8988T (cell line): ENCODE measurements around the gene OPA1.
"Not testable (repeated sequence)": the region's sequence is repeated elsewhere in the genome, so short reads cannot be mapped to it uniquely, and the experiment has no call there.

Experiments
- DNase-seq: peaks from one replicate; pipeline ENCODE4 v3.0.0; 2011

OPA1 gene

DNA sequence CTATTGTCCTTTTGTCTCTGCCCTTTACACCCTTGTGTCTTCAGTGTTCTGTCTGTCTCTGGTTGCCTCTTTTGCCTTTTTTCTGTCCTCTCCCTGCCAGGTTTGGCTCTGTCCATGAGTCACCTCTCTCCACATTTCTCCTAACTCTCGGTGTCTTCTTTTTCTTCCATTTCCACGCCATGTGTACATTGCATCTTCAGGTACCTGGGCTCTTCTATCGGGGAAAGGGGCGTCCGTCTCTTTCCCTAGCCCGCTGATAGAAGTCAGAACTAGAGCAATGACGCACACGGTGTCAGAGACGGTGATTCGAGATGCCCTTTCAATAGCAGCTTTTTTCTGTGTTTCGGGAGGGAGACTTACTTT is 641 bp downstream of the OPA1 start:
- no peak for DNase-seq

DNA sequence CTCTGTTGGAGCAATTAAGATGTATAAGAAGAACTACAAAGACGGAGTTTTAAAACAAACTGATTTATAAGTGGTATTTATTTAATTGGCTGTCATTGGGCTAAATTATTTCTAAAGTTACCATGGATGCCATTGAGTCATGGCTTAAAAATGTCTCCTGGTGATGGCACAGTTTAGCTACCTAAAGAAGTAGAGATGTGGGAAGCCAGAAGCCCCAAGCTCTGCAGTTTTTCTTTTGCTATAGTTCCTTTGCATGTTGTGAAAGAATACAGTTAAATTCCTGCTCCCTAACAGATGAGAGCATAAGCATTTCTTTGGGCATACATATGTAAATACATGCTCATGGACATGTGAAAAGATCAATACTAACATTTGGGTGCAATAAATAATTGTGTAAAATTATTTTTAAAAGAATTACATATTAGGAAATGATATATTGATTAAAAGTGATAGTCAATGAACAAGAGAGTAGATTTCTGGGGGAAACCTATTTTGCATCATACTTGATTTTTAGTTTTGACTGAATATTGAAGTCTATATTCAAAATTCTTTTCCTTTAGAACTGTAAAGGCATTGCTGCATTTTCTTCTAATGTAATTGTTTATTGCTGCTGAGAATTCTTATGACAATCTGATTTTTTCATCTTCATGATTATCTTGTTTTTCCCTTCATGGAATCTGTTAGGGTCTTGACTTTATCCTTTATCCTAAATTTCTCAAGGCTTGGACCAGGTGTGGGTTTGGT is 2.1 kb downstream of the OPA1 start:
- DNase-seq = no peak

DNA sequence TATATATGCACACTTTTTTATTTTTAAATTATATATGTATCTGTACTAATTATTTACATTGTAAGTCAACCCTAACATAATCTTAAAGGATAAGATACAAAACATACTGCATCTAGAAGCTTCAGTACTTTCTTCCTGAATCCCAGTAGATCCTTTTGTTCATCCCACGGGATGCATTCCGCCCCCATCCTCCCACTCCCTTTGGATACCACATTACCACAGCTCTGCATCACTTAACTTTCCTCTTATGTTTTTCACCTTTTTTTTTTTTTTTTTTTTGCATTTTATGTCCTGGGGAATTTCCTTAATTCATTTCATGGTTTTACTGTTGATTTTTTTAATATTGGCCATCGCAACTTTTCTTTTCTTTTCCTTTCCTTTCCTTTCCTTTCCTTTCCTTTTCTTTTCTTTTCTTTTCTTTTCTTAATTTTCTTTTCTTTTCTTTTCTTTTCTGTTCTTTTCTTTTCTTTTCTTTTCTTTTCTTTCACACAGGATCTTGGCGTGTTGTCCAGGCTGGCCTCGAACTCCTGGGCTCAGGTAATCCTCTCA is 3.0 kb downstream of the OPA1 start:
- DNase-seq = no peak

DNA sequence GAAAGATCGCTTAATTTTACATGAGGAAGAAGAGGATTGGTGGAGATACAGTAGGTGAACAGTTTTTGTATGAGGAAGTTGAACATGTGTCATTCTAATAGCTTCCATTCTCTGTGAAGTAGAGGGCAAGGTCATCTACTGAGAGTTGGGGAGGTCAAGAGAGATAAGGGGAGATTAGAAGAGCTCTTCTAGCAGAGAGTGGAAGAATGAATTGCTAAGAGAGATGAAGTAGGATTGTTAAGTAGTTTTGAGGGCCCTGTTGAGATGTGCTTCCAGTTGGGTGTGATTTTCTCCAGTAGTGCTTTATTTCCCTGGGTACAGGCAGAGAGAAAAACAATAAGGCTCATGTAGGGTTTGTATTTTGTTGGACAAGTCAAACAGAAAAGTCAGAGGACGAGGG is 5.2 kb downstream of the OPA1 start:
- no peak for DNase-seq

DNA sequence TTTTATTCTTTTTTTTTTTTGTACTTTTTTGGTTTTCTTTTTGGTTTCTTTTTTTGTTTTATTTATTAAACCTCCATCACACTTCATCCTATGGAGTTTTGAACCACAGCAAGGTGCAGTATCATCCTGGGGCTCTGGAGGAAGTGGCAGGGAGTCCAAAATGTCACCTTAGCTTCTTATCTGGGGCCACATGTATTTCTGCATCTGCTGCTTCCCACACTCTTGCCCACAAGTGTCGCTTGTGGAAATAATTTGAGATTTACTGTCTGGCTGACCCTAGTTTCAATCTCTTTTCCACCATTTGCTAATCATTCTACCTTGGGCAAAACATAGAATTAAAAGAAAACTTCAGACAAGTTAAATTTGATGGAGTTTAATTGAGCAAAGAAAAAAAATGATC is 6.4 kb downstream of the OPA1 start:
- no peak for DNase-seq

DNA sequence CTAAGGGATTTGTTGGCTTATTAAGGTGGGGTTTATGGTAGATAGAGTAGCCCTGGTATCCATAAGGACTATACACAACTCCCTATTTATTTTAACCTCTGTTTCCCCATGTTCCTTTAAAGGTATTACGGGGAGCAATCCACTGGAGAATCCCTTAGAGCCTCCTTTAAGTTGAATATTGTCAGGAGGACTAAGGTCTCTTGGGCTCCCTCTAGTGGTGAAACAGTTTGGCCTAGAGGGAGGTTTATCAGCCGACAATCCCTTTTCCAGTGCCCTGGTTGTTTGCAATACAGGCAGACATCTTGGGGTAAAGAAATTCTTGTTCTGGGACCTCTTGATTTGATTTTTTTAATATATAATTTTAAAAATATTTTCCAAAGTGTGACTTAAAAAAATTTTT is 12.9 kb downstream of the OPA1 start:
- no peak for DNase-seq

DNA sequence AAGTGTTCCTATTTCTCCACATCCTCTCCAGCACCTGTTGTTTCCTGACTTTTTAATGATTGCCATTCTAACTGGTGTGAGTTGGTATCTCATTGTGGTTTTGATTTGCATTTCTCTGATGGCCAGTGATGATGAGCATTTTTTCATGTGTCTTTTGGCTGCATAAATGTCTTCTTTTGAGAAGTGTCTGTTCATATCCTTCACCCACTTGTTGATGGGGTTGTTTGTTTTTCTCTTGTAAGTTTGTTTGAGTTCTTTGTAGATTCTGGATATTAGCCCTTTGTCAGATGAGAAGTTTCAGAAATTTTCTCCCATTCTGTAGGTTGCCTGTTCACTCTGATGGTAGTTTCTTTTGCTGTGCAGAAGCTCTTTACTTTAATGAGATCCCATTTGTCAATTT is 13.9 kb downstream of the OPA1 start:
- DNase-seq = not testable (repeated sequence)

DNA sequence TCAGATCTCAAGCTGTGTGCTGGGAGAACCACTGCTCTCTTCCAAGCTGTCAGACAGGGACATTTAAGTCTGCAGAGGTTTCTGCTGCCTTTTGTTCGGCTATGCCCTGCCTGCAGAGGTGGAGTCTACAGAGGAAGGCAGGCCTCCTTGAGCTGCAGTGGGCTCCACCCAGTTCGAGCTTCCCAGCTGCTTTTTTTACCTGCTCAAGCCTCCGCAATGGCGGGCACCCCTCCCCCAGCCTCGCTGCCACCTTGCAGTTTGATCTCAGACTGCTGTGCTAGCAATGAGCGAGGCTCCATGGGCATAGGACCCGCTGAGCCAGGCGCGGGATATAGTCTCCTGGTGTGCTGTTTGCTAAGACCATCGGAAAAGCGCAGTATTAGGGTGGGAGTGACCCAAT is 17.5 kb downstream of the OPA1 start:
- DNase-seq = not testable (repeated sequence)

DNA sequence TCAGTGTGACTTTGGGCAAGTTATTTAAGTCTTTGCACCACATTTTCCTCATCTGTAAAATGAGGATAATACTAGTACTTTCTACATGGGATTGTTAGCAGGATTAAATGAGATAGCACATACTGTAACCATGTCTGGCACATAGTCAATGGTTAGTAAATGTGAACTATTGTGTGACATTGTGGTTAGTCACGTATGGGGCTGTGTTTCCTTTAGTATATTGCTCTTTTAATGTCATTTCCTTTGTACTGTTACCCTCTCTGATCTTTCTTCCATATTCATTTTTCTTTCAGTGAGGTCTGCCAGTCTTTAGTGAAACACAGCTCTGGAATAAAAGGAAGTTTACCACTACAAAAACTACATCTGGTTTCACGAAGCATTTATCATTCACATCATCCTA is 21.4 kb downstream of the OPA1 start:
- no peak for DNase-seq

DNA sequence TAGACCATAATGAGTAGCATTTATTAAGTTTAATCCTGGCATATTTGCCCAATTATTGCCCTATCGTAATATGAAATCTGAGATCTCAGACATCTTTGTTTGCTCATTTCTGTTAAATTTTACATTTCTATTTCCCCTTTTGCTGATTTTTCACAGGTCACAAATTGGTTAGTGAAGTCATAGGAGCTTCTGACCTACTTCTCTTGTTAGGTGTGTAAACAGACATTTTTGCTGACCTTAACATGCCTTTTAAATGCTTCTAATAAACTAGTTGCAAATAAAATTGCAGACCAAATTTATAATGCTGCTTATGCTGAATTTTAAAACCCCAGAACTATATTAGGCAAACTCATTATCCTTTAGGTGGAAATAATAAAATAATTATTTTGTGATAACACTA is 24.6 kb downstream of the OPA1 start:
- no peak for DNase-seq

DNA sequence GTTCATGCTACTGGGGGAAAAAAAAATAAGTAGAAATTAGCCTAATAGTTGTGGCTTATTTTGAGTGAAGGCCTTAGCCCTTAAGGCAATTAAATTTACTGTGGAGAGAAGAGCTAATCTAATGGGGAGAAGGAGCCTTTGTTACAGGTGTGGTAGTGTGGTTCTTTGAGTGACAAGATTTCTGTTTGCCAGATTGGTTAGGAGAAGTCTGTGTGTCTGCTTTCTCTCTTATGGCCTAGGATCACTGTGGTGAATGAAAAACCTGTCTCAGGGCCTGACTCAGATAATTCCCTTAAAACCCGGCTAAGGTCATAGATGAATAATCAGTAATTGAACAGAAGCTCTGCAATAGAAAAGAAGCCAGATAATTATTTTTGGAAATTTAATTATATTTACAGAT is 27.0 kb downstream of the OPA1 start:
- DNase-seq = no peak

DNA sequence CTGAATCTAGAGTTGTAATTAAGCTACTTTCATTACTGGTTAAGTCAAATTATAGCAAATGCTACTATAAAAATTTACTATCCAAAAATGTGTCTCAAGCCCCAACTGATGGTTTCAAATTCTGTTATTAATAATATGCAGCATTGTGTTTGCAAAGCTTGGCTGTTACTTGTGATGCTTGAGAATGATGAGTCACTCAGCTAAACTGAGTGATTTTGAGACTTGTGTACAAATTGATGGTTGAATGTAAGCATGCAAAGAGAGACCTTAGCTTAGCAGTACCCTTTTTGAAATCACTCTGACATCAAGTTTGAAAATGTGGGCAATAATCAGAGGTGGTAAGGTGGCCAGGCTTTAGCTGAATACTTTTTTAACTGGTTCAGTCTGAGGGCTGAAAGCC is 27.6 kb downstream of the OPA1 start:
- DNase-seq = no peak

DNA sequence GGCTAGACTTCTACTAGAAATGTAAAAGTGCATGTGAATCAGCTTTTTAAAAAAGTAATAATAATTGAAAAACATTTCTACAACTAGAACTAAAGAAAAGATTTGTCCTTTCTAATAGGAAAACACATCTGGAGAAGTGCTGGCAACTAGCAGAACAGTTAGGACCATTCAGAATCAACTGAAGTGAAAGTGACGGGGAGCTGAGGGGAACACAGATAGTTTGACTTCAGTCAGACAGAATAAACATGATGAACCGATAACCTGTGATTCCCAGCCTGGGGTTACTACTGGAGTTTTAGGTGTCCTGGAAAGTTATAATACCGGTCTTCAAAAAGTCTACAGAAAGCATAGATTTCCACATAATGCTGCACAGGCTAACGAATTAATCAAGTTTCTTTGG is 28.1 kb downstream of the OPA1 start:
- no peak for DNase-seq

DNA sequence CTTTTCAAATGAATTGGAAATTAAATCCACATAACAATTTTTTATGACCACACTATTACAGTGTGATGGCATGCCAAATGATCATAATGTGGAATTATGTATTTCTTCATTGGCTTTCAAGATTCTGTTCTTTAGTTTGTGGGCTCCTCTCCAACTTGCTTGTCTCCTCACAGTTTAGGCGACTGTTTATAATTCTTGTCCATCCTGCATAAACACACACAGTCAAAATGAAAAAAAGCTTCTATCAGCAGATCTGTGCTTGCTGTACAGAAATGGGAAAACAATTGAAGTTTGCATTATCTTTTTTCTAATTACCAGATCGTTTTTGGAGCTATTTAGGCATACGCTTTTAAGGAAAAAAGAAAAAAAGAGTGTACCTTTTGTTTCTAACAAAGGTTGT is 37.0 kb downstream of the OPA1 start:
- DNase-seq = no peak

DNA sequence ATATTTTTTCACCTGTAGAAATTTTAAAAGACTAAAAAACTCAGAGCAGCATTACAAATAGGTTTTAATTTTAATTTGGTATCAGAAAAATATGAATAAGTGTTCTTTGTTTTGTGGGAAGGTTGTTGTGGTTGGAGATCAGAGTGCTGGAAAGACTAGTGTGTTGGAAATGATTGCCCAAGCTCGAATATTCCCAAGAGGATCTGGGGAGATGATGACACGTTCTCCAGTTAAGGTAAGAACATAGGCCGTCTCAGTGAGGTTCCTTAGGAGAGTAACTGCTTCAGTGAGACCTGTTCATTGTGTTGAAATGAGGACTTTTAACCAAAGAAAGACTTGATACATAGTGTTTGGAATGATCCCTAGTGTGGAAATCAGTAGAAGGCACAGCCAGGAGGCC is 44.8 kb downstream of the OPA1 start:
- DNase-seq = no peak

DNA sequence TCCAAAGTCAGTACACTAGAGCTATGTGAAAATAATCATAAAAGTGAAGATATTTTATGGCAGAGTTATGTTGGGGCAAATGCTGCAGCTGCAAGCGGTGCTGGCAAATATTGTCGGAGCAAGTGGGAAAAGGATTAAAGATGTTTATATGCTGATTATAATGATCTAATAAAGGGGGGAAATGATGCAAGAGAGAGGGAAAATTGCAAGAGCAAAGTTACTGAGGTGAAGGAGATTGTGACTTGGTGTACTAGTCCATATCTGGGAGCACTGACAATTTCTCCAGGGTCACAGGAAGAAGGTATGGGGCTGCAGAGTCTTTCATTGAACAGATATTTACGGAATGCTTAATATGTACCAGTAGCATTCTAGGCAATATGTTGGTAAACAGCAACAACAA is 45.8 kb downstream of the OPA1 start:
- DNase-seq = no peak

DNA sequence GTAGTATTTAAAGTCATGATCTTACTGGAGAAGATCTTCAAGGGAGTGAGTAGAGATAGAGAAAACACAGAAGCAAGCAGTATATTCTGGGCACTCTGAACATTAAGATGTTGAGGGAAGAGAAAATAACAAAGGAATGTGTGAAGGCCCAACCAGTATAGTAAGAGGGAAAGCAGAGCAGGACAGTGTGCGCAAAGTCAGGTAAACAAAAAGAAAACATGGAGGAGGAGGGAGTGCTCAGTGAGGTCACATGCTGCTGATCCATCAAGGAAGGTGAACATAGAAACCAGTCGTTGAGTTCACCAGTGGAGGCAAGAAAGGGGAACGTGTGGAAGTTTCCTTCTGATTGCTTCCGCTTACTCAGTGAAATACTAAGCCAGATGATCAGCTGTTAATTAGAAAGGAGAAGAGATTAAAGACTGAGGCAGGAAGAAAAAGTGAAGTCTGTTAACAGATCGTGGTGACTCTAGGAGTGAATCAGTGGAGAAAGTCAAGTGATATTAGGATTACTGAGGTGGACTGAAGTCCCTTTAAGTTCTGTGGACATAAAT is 47.2 kb downstream of the OPA1 start:
- no peak for DNase-seq

DNA sequence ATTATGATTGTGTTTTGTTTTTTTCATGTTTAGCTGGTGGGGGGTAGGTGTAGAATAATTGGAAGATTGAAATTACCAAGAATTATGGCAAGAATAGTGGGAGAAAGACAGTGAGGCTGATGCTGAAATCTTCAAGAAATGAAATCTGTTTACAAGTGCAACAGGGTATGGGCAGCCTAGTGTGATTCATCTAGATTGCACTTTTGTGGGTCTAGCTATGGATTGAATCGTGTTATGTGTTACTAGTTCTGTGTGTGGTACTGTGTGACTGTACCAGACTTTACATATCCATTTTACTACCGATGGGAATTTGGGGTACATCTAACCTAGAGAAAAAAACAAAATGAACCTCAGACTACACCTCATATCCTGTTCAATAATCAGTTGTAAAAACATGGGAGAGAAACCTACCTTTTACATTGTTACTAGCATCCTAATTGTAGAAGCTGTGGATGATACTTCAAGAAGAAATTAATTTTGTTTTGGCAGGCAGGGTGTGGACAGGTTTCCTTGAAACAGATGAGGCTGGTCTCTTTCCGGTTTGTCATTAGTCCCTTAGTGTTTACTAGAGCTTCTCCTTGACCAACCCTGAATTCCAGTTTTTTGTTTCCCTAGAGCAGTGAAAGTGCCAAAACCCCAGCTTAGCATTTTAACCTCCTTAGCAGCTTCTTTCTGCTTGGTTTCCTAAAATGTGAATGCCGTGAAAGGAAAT is 47.9 kb downstream of the OPA1 start:
- no peak for DNase-seq

DNA sequence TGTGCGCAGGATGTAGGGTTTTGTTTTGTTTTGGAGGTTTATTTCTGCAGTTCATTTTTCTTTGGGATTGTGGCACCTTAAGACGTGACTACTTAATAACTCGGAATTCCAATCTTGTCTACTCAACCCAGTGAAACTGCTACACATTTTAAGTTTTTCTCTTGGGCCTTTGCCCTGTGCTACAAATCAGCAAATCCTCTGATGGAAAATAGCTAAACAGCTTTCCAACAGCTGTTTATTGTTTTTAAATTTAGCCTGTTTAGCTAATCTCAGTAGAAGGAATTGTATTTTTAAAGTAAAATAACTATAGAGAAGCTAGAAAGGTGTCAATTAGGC is 48.4 kb downstream of the OPA1 start:
- no peak for DNase-seq

DNA sequence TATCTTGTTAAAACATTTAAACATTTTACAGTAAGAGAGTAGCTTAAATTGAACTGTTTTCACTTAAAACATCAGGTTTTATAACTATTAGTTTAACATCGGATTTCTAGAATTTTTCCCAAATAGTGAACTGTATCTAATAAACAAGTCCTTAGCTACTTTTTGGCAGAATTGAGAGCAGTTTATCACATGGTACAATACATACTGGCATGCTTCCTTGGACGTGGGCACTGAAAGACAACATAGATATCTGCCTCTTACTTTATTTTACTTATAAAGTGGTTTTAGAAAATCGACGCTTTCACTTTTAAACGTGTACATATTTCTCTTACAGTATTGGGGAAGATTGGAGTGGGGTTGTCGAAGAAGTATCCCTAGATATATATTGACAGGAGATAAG is 52.8 kb downstream of the OPA1 start:
- DNase-seq = no peak

DNA sequence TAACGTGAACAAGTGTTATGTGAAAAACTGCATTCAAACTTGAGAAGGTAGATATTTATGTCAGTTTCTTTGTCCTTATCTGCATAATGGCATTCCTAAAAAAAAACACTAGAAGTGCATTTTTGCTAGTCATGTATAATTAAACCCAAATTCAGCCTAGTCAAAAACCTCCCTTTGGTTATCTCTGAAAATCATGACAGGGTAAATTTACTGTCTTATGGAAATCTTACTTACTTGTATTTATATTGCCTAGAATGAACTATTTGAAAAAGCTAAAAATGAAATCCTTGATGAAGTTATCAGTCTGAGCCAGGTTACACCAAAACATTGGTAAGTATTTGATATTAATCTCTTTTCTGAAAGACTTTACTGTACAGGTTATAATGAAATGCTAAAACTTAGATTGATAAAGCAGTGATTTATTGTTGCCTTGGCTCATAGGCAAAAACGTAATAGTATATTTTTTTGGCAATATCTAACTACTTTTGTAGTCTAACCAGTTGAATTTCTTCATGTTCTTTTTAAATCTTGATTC is 55.6 kb downstream of the OPA1 start:
- DNase-seq = no peak

DNA sequence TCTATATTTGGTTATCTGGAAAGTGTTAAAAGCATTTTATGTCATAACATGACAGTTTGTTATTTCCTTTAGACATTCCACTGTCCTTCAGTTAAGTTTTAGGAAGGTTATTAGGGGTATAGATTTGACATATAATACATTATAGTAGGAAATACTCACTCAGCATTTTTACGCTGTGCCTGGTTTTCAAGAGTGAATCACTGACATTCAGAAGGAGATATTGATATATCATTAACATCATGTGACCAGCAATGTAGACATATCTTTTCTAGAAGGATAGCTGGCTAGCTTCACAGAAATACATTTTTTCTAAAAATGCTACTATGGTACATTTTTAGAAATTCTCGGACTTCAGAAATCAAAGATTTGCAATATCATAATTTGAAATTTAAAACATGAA is 57.6 kb downstream of the OPA1 start:
- DNase-seq = no peak

DNA sequence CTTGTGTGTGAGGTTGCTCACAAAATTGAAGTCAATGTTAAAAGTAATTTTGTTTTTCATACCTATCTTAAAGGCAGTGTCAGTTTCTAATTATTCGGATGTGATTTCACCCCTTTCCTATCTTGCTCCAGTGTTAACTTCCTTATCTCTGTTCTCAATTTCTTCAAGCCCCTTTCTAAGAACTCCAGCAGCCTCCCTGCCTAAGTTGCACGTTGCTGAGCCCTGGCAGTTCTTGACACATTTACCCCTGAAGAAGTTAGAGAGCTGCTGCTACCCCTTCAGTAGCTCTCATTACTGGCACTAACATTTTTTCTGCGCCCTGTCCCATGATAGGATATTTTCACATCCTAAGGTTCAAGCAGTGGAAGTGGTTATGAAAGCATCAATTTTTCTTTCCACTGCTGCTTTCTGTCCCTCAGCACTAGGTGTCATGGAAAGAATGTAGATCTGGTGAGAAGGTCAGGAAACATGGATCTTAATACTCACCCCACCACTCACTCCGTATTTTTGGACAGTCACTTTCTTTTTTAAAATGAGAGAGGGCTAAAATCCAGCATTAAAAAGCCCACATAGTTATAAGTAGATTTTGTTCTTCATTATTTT is 62.9 kb downstream of the OPA1 start:
- DNase-seq = no peak

DNA sequence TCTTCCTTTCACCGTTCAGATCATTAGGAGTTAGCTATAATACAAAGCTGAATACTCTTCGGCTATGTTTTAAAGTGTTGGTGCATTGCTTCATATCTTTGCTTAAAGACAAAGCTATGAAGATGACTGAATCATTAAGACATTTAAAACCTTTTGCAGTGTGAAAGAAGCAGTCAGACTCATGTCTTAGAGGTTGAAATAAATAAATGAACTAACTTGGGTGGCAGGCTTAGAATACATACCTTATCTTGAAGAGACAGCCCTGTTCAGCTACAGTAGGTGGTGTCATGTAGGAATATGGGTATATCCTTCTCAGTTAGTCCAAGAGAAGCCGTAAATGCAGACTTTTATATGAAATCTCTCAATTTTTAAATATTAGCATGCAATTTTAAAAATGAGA is 63.4 kb downstream of the OPA1 start:
- DNase-seq = no peak
